Right ventricle myocardium superior (tissue), 1 donor: ENCODE results near the gene ZDHHC19. TPM values are rescaled to one million over a fixed set of nuclear protein-coding genes. Genes with fewer than 3 reads are reported as not detected.
"Not testable (repeated sequence)": the region's sequence is repeated elsewhere in the genome, so short reads cannot be mapped to it uniquely, and the experiment has no call there.

Experiments used
- ATAC-seq: fragments of 200-7000 bp; cut with Tn5 transposase; one replicate; pipeline ENCODE4 v1.9.1; 2020; ENCODE audit warnings: mild to moderate bottlenecking; ENCODE audit not compliant: poor library complexity
- DNase-seq: peaks from one replicate; pipeline ENCODE4 v3.0.0-alpha.2; 2020
- intact Hi-C: fragments of 100-400 bp; cut with DNase I; formaldehyde crosslinking; loops from one replicate; pipeline ENCODE4 v1.11.2; 2022
- total RNA-seq: library from RNA; stranded (reverse); fragmentation: NEBNext Ultra II Directional; extraction: Animal tissue kit (Norgen Biotek cat#: 25700); gene quantifications from one replicate; pipeline ENCODE4 v1.2.1, GENCODE V29; 2021
- donor health status: DM: no; HTN: yes; CAD: no; lungs with severe emphysema.

Gene ZDHHC19
- total RNA-seq, 1 donor from 2014 or later, result not detected

- ATAC-seq, result peak; percentile 59
- intact Hi-C loops, result no loop called here
- peak; percentile 72 for DNase-seq
These were observed 3.2 kb downstream of the ZDHHC19 start for GRCh38 chr3:196207833-196208607.

GRCh38 chr3:196207159-196207832 is 3.9 kb downstream of the ZDHHC19 start:
- DNase-seq (peak; percentile 61), ATAC-seq (peak; percentile 17)
- intact Hi-C loops, result no loop called here

DNA sequence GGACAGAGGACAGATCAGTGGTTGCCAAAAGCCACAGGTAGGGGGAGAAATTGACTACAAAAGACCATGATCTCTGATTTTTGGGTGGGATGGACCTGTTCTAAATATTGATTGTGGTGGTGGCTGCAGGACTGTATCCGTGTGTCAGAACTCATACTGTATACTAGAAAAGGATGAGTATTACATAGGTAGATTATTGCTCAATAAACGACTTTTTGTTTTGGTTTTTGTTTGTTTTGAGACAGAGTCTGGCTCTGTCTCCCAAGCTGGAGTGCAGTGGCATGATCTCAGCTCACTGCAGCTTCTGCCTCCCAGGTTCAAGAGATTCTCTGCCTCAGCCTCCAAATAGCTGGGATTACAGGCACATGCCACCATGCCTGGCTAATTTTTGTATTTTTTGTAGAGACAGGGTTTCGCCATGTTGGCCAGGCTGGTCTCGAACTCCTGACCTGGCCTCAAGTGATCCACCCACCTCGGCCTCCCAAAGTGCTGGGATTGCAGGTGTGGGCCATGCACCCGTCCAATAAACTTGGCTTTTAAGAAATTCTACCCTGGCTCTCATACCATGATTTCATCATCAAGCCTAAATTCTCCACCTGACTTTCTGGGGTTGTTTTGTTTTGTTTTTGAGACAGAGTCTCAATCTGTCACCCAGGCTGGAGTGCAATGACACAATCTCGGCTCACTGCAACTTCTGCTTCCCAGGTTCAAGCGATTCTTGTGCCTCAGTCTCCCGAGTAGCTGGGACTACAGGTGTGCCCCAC is 5.6 kb downstream of the ZDHHC19 start:
- ATAC-seq, DNase-seq, intact Hi-C loops: not testable (repeated sequence)

- ATAC-seq (no peak), DNase-seq (no peak)
- intact Hi-C loops, result no loop called here
These were observed 7.4 kb downstream of the ZDHHC19 start for GRCh38 chr3:196203846-196204245.

DNA sequence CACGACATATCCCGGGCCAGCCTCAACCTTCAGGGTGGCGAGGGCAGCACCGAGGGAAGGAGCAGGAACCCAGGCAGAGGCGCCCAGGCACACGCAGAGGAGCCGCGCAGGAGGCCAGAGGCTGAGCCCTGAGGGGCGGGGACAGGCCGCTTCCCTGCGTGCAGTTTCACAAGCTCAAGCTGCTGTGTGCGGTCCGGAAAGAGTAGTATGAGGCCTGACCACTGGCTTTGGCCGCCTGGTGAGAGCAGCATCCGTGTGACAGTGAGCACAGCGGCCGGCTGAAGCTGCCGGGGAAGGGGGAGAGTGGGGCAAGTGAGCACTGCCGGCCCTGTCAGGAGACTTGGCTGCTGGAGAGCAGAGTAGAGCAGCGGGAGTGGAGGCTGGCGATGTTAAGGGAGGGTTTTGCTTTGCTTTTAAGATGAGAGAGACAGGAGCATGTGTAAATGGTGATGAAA is 8.7 kb downstream of the ZDHHC19 start:
- ATAC-seq (peak; percentile 78), DNase-seq (peak; percentile 71)
- intact Hi-C loops, result no loop called here

DNA sequence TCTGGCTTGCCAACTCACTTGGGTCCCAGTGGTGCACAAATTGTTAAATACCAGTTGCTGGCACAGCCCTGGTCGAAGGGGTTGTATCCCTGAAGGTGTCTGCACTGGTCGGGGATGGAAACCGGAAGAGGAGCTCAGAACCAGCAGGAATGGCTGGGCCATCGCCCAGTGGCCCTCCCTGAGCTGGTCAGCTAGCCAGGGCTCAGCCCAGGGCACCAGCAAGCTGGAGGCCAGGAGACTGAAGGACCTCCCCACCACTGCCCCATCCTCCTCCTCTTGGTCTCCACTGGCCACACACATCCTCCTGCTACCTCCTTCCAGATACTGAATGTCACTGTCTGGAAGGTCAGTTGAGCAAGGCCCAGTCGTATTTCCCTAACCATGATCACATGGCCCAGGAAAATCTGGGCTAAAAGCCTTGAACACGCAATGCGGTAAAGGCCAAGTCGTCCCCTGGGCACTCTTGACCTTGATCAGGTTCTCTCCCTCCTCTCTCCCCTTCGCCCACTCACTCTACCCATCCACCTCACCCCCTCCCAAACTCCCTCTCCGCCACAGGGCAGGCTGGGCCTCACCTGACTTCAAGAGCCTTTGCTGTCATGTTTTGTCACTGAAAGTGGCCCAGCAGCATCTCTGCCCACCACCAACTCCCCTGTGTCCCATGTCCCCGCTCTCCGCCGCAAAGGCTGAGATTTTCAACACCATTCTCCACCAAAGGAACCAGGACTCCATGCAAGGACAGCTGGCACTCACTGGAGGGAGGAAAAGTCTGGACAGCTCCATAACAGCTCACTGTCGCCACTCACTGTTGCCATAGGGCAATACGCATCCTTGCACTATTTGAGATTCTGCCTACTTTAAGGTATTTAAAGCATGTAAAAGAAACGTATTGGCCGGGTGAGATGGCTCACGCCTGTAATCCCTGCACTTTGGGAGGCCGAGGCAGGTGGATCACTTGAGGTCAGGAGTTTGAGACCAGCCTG is 12.1 kb downstream of the ZDHHC19 start:
- intact Hi-C loops, result no loop called here
- no peak for ATAC-seq
- DNase-seq, result peak; percentile 8

GRCh38 chr3:196198081-196198675 is 13.0 kb downstream of the ZDHHC19 start:
- no peak for DNase-seq
- no peak for ATAC-seq
- intact Hi-C loops, result no loop called here

GRCh38 chr3:196197524-196197923 is 13.7 kb downstream of the ZDHHC19 start:
- ATAC-seq, result no peak
- intact Hi-C loops, result loop anchor here (2.0 kb wide), 1 partner anchor 125 kb away; no protein-coding TSS in a partner anchor
- DNase-seq, result no peak

DNA sequence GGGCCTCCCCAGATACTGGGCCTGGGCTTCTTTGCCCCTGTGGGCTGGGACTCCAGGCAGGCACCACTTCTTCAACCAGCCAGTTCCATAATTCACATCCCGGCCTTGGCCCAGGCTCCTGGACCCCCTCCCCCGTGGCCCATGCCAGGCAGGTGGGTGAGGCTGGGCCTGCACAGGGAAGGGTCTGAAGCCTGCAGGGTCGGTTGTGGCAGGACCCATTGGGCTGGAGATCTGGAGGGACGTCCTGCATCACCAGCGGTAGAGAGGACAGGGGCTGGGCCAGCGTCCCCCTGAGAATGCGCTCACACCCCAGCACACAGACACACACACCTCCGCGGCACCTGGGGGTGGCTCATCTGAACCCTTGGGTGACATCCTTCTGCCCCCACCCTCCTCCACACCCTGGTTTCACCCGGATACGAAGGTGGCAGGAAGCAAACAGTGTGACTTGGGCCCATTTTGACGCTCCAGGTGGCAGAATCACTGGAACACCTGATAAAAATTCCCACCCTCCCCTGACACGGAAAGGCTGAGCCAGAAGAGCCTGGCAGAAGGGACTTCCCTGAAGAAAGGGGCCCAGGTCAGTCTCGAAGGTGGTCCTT is 15.4 kb downstream of the ZDHHC19 start:
- intact Hi-C loops, result loop anchor here (2.0 kb wide), 1 partner anchor 123 kb away; no protein-coding TSS in a partner anchor
- no peak for DNase-seq
- ATAC-seq, result no peak

DNA sequence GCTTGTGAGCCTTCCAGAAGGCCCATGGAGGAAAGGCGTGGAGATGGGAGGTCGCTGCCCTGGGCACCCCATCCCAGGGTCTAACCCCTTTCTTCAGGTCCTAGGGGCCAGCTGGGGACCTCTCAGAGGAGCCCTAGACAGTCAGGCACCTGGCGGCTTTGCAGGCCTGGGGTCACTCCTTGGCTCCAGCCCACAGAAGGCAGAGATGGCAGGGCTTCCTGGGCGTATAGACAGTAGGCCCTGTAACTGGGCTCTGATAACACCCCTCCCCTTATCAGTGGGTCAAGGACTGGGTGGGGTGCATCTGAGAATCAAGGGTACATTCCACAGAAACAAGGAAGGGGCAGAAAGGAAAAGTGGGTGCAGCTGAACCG is 16.7 kb downstream of the ZDHHC19 start:
- DNase-seq, result no peak
- intact Hi-C loops, result no loop called here
- ATAC-seq, result no peak

DNA sequence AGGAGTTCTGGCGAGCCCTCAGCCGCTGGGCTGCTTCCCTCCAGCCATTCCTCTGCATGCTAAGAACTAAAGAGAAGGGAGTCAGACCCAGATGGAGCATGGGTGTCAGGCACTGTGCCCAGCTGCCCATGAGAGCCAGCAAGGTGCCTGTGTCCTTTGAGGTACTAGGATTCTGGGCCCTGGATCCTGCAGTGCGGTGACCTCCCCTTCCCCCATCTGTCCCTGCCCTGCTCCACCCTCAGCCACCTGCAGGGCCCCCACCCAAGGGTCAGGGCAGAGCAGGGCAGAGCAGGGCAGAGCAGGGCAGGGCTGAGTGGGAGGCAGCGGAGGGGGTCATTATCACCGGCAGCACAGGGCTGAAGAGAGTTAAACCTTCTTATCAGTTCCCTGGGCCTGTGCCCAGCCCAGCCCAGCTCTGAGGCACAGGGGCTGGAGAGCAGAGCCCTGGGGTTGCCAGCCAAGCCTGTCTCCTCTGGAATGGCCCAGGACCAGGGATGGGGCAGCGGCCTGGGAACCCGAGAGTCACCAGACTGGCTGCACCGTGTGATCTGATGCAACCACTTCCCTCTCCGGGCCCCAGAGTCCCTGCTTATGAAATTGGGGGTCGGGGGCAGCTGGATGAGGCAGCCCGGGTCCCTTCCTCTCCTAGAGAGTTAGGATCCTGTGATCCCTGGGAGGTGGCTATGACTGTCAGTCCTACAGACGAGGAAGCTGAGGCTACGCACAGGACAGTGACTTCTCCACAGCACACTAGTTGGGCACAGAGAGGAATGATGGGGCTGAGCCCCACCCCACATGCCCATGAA is 17.3 kb downstream of the ZDHHC19 start:
- peak; percentile 90 for ATAC-seq
- intact Hi-C loops, result no loop called here
- DNase-seq, result peak; percentile 88

GRCh38 chr3:196193133-196193735 is 18.0 kb downstream of the ZDHHC19 start:
- intact Hi-C loops, result no loop called here
- no peak for ATAC-seq
- no peak for DNase-seq

GRCh38 chr3:196192524-196193051 is 18.6 kb downstream of the ZDHHC19 start:
- intact Hi-C loops, result no loop called here
- ATAC-seq, result peak; percentile 45
- DNase-seq, result no peak

- intact Hi-C loops, result no loop called here
- DNase-seq, result peak; percentile 55
- ATAC-seq, result no peak
These were observed 19.1 kb downstream of the ZDHHC19 start for GRCh38 chr3:196192036-196192523.

- intact Hi-C loops, result no loop called here
- no peak for ATAC-seq
- DNase-seq, result no peak
These were observed 21.4 kb downstream of the ZDHHC19 start for GRCh38 chr3:196189566-196190347.
